H1 (cell line): Measurements from ENCODE around the gene CREBZF. TPM values are rescaled to one million over a fixed set of nuclear protein-coding genes. Genes with fewer than 3 reads are reported as not detected.

Experiments
- CTCF ChIA-PET: fragments of 300-600 bp; sonication (Branson Sonifier 250); formaldehyde crosslinking; loops from one replicate; lab custom pipeline; 2021; ENCODE audit not compliant: partially characterized antibody; lab: Charles Lee
- POLR2A ChIA-PET: fragments of 300-600 bp; sonication (Branson Sonifier 250); formaldehyde crosslinking; loops from one replicate; lab custom pipeline; 2021; ENCODE audit warnings: inconsistent platforms; ENCODE audit not compliant: partially characterized antibody; lab: Charles Lee
- DNase-seq, 2 experiments: peaks; one replicate each; pipeline versions ENCODE4 v3.0.0 to v3.0.0-alpha.2; 2010 to 2022; ENCODE audit warnings: low spot score in 2 of 2, low read depth in 1 of 2, mixed read lengths in 1 of 2
- FAIRE-seq: peaks from 2 replicates; lab custom pipeline; 2011; peaks lifted over from hg19 to GRCh38; lab: Jason Lieb, UNC
- H2AFZ ChIP-seq: 2 replicates; pipeline ENCODE4 v1.8.1; 2012; ENCODE audit warnings: low read length, inconsistent platforms
- H2AK5ac ChIP-seq: 2 replicates; pipeline ENCODE4 v1.6.1; 2013; ENCODE audit warnings: low read depth, low read length
- H2BK120ac ChIP-seq: replicated peaks from 2 replicates; pipeline ENCODE3; 2013; ENCODE audit warnings: low read depth, low read length, inconsistent platforms
- H2BK12ac ChIP-seq: 2 replicates; pipeline ENCODE4 v1.6.1; 2013; ENCODE audit warnings: low read depth, low read length
- H2BK15ac ChIP-seq: 2 replicates; pipeline ENCODE4 v1.6.1; 2013; ENCODE audit warnings: low read length
- H2BK20ac ChIP-seq: 2 replicates; pipeline ENCODE4 v1.6.1; 2013; ENCODE audit warnings: low read length
- H2BK5ac ChIP-seq: 2 replicates; pipeline ENCODE4 v1.6.1; 2013; ENCODE audit warnings: low read depth, low read length
- H3K14ac ChIP-seq: 2 replicates; pipeline ENCODE4 v1.6.1; 2013; ENCODE audit warnings: inconsistent platforms; ENCODE audit not compliant: insufficient read length
- H3K18ac ChIP-seq: 2 replicates; pipeline ENCODE4 v1.6.1; 2013; ENCODE audit warnings: low read length; ENCODE audit errors: extremely low read depth
- H3K23ac ChIP-seq: 2 replicates; pipeline ENCODE4 v1.6.1; 2013; ENCODE audit warnings: inconsistent platforms; ENCODE audit not compliant: insufficient read length
- H3K23me2 ChIP-seq: 2 replicates; pipeline ENCODE4 v1.6.1; 2013; ENCODE audit warnings: low read depth, low read length
- H3K27ac ChIP-seq: 2 replicates; pipeline ENCODE4 v1.6.1; 2011; ENCODE audit warnings: low read depth, low read length, inconsistent platforms
- H3K27me3 ChIP-seq, 4 experiments: replicated peaks in 1 of 4; 1 replicate in 1 of 4; 2 replicates in 3 of 4; pipeline versions ENCODE4 v1.6.1 to v1.8.1; 2011 to 2013; ENCODE audit warnings: low read length in 3 of 4, mild to moderate bottlenecking in 3 of 4, inconsistent platforms in 2 of 4, mixed read lengths in 2 of 4, moderate library complexity in 1 of 4; ENCODE audit not compliant: control insufficient read depth in 3 of 4, insufficient read depth in 3 of 4; ENCODE audit errors: extremely low read depth in 1 of 4
- H3K36me3 ChIP-seq, 4 experiments: 2 replicates each; pipeline versions ENCODE4 v1.6.1 to v1.8.1; 2011 to 2013; ENCODE audit warnings: mild to moderate bottlenecking in 4 of 4, low read length in 3 of 4, moderate library complexity in 2 of 4, control low read depth in 1 of 4, inconsistent platforms in 1 of 4; ENCODE audit not compliant: insufficient read depth in 4 of 4, control insufficient read depth in 2 of 4
- H3K4ac ChIP-seq: replicated peaks from 2 replicates; pipeline ENCODE3; 2013; ENCODE audit warnings: low read length, low read depth, mixed read lengths, inconsistent platforms; ENCODE audit not compliant: insufficient read length
- H3K4me1 ChIP-seq, 4 experiments: replicated peaks in 1 of 4; 1 replicate in 1 of 4; 2 replicates in 3 of 4; pipeline versions ENCODE4 v1.6.1 to v1.8.1; 2011 to 2013; ENCODE audit warnings: low read length in 3 of 4, inconsistent platforms in 2 of 4, mixed read lengths in 1 of 4; ENCODE audit not compliant: insufficient read depth in 4 of 4, control insufficient read depth in 3 of 4
- H3K4me2 ChIP-seq, 2 experiments: 2 replicates each; pipeline versions ENCODE4 v1.6.1 to v1.8.1; 2011 to 2013; ENCODE audit warnings: low read depth in 2 of 2, low read length in 2 of 2, control low read depth in 1 of 2, inconsistent platforms in 1 of 2, mild to moderate bottlenecking in 1 of 2; ENCODE audit not compliant: insufficient read depth in 1 of 2
- H3K4me3 ChIP-seq, 4 experiments: fragments of 200-600, 300-600 bp in 1 of 4; sonication (generic), shearing (Covaris generic), sonication (Bioruptor Twin) in 1 of 4; 2 replicates each; pipeline versions ENCODE4 v1.5.1 to v1.8.1; 2011 to 2016; ENCODE audit warnings: low read length in 4 of 4, low read depth in 3 of 4, control low read depth in 2 of 4, inconsistent platforms in 2 of 4, mild to moderate bottlenecking in 2 of 4, mixed read lengths in 1 of 4, moderate library complexity in 1 of 4; ENCODE audit not compliant: insufficient read depth in 2 of 4; ENCODE audit errors: extremely low read depth in 1 of 4
- H3K56ac ChIP-seq: replicated peaks from 2 replicates; pipeline ENCODE3; 2013; ENCODE audit warnings: low read depth, mild to moderate bottlenecking, mixed read lengths, low read length, inconsistent platforms; ENCODE audit not compliant: insufficient read length
- H3K79me1 ChIP-seq: 2 replicates; pipeline ENCODE4 v1.6.1; 2013; ENCODE audit warnings: low read depth, low read length, control low read depth
- H3K79me2 ChIP-seq, 2 experiments: 2 replicates each; pipeline versions ENCODE4 v1.6.1 to v1.8.1; 2012 to 2013; ENCODE audit warnings: low read length in 2 of 2, mild to moderate bottlenecking in 2 of 2, inconsistent platforms in 1 of 2; ENCODE audit not compliant: insufficient read depth in 2 of 2, control insufficient read depth in 1 of 2
- H3K9ac ChIP-seq, 4 experiments: replicated peaks in 1 of 4; 1 replicate in 1 of 4; 2 replicates in 3 of 4; pipeline versions ENCODE4 v1.6.1 to v1.8.1; 2011 to 2013; ENCODE audit warnings: low read depth in 3 of 4, low read length in 3 of 4, control low read depth in 2 of 4, mild to moderate bottlenecking in 2 of 4, moderate library complexity in 2 of 4, inconsistent platforms in 1 of 4; ENCODE audit errors: extremely low read depth in 1 of 4
- H3K9me3 ChIP-seq, 2 experiments: 2 replicates each; pipeline versions ENCODE4 v1.6.1 to v1.8.1; 2012 to 2013; ENCODE audit warnings: mild to moderate bottlenecking in 2 of 2, moderate library complexity in 2 of 2, control low read depth in 1 of 2, inconsistent platforms in 1 of 2, low read depth in 1 of 2, low read length in 1 of 2, mixed read lengths in 1 of 2; ENCODE audit not compliant: insufficient read depth in 2 of 2
- H4K20me1 ChIP-seq, 2 experiments: replicated peaks in 1 of 2; 2 replicates each; pipeline versions ENCODE3 to v1.8.1; 2011 to 2013; ENCODE audit warnings: inconsistent platforms in 2 of 2, low read length in 2 of 2, mild to moderate bottlenecking in 1 of 2; ENCODE audit not compliant: insufficient read depth in 2 of 2, control insufficient read depth in 1 of 2
- H4K5ac ChIP-seq: 2 replicates; pipeline ENCODE4 v1.6.1; 2013; ENCODE audit warnings: low read length, low read depth, mixed read lengths, inconsistent platforms; ENCODE audit not compliant: insufficient read length
- H4K8ac ChIP-seq: 2 replicates; pipeline ENCODE4 v1.8.0; 2013; ENCODE audit warnings: mild to moderate bottlenecking, moderate library complexity, low read length, inconsistent platforms; ENCODE audit not compliant: insufficient read depth; ENCODE audit errors: extremely low read depth
- H4K91ac ChIP-seq: replicated peaks from 2 replicates; pipeline ENCODE3; 2013; ENCODE audit warnings: low read length, mixed read lengths, inconsistent platforms; ENCODE audit not compliant: insufficient read length
- BRCA1 ChIP-seq: IDR thresholded peaks from 2 replicates; pipeline ENCODE4 v1.6.1; 2012; ENCODE audit warnings: low read depth, low read length, improper control_type of control experiment
- CTBP2 ChIP-seq: IDR thresholded peaks from 2 replicates; pipeline ENCODE4 v1.7.0; 2011; ENCODE audit warnings: borderline replicate concordance, mild to moderate bottlenecking, moderate library complexity, mixed read lengths, low read length; ENCODE audit not compliant: insufficient read depth, insufficient read length
- E2F6 ChIP-seq: IDR thresholded peaks from 2 replicates; pipeline ENCODE4 v1.6.1; 2012; ENCODE audit warnings: inconsistent platforms
- PHF8 ChIP-seq: fragments of 200-600 bp; sonication (generic); conservative IDR thresholded peaks from 2 replicates; pipeline ENCODE4 v1.7.1; 2012; ENCODE audit warnings: low read depth, mild to moderate bottlenecking, inconsistent platforms, low read length, moderate library complexity
- WGBS, 2 experiments: shearing (Covaris generic) in 1 of 2; methylation state at CpG; one replicate each; pipeline versions ENCODE4 v1.1.6 to v1.1.7; 2013 to 2015; ENCODE audit warnings: low lambda C conversion rate in 2 of 2, mixed read lengths in 2 of 2, inconsistent platforms in 1 of 2, low coverage in 1 of 2, missing lambda C conversion rate in 1 of 2; ENCODE audit not compliant: insufficient replicate concordance in 2 of 2, insufficient coverage in 1 of 2, insufficient read length in 1 of 2; ENCODE audit errors: extremely low coverage in 1 of 2, missing lambda C conversion rate in 1 of 2; 5-methylcytosine and 5-hydroxymethylcytosine counted together
- polyA plus RNA-seq, 7 experiments: library from polyadenylated mRNA; depleted of rRNA in 3 of 7; stranded (reverse) in 5 of 7; unstranded in 2 of 7; fragments of >200 nt in 5 of 7; fragments of 200-250 nt in 2 of 7; gene quantifications; 1 replicate in 5 of 7; 2 replicates in 1 of 7; 4 replicates in 1 of 7; pipeline versions ENCODE4 v1.2.1 to v1.2.3, GENCODE V29; 2011 to 2013; ENCODE audit warnings: missing spikeins in 2 of 7, mixed read lengths in 2 of 7
- total RNA-seq: library from RNA; stranded (reverse); fragmentation: NEBNext Ultra II Directional; extraction: Animal tissue kit (Norgen Biotek cat#: 25700); gene quantifications from 2 replicates; pipeline ENCODE4 v1.2.1, GENCODE V29; 2021

Gene CREBZF
- total and polyA plus RNA-seq, 2 of the 8 experiments (the other 6 are each of a cell fraction or from before 2014, with no cell fraction given) = 15.4 to 44.9 TPM

GRCh38 chr11:85668157-85668556, 3.2 kb upstream of the CREBZF start:
- no peak overlapping the region for H2BK15ac ChIP-seq

More at GRCh38 chr11:85668157-85668556, 3.2 kb upstream of the CREBZF start:
- Histone ChIP-seq H2AFZ (no peak overlapping the region), H3K79me2 (peaks cover 9 to 17% of the 10 kb centered on the region in 2 experiments), H3K14ac (no peak overlapping the region), H3K4me3 (no peak overlapping the region), H4K20me1 (peaks cover 7 to 8% of the 10 kb centered on the region in 2 experiments), H4K8ac (no peak overlapping the region), H3K4me2 (no peak overlapping the region), H2BK120ac (no peak overlapping the region), H3K56ac (no peak overlapping the region), H4K91ac (no peak overlapping the region), H2AK5ac (no peak overlapping the region), H2BK5ac (no peak overlapping the region), H2BK20ac (no peak overlapping the region), H3K23ac (no peak overlapping the region), H3K4ac (no peak overlapping the region), H3K23me2 (peaks cover under 1% of the 10 kb centered on the region; the same call in 1 of the 2 replicates), H3K18ac (no peak overlapping the region), H3K4me1 (peaks cover 0 to 2% (median 0%) of the 10 kb centered on the region in 4 experiments; a peak in 2 of 7 replicates), H3K27ac (no peak overlapping the region), H4K5ac (no peak overlapping the region), H2BK12ac (no peak overlapping the region), H3K9me3 (peaks cover 7 to 8% of the 10 kb centered on the region in 2 experiments; a peak in 2 of 4 replicates), H3K9ac (no peak overlapping the region), H3K27me3 (peaks cover 0 to 6% (median 2%) of the 10 kb centered on the region in 4 experiments; a peak in 3 of 7 replicates), H3K79me1 (no peaks in the 10 kb centered on the region), H3K36me3 (no peaks in the 10 kb centered on the region; a peak in 1 of 8 replicates)
- FAIRE-seq (no peak), DNase-seq (no peak)
- CTCF ChIA-PET = interaction anchor here (0.6 to 1.1 kb wide), 3 partner anchors 10 to 48 kb away, joined by 3 read pairs; no protein-coding TSS in a partner anchor
- POLR2A ChIA-PET = interaction anchor here (0.8 to 1.0 kb wide), 2 partner anchors 13 to 51 kb away, joined by 3 to 5 read pairs; no protein-coding TSS in a partner anchor
- TF ChIP-seq E2F6 (no peak), CTBP2 (no peak), BRCA1 (no peak), PHF8 (no peak)
- 100% methylated on average over 1 of the region's 1 CpG; no CpG with 5 or more reads in 1 of the 2 experiments for WGBS, 2 experiments
